Activated CD4-positive, CD25-positive, alpha-beta regulatory T cell (primary cell): ENCODE measurements around the gene MDM4.

ENCODE experiments used
- DNase-seq, 4 experiments: peaks; one replicate each; lab custom pipeline; 2025; lab: John Stamatoyannopoulos, UW

MDM4 gene

DNA sequence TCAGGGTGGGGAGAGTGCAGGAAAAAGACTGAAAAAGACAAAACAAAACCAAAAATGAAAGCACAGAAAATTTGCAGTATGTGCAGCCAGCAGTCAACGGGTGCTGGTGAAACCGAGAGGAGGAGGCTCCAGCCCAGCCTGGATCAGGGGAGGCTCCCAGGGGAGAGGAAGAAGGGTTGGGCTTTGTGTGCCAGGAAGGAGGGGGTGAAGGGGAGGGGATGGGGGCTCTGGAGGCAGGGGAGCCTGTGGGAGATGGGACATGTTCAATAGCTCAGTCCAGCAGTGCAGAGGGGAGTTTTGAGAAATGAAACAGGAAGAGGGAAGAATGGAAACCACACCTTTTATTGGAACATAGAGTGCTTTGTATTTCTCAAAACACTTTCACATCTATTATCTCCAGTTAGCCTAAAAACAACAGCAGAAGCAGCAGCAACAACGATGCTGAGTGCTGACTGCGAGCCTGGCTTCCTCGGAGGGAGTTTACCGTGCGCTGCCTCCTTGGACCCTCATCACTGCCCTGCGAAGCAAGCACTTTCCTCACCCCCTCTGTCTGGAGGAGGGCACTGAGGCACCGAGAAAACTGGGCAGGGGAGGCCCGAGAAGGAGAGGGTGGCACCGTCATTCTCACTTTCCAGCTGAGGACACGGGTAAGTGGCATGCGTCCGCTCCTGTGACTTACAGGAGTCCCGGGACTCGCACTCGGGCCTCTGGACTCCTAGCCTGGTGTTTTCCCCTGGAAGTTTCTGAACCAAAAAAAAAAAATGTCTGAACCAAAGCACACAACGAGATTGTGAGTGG lies 62.9 kb downstream of the MDM4 start:
- DNase-seq = no peak

DNA sequence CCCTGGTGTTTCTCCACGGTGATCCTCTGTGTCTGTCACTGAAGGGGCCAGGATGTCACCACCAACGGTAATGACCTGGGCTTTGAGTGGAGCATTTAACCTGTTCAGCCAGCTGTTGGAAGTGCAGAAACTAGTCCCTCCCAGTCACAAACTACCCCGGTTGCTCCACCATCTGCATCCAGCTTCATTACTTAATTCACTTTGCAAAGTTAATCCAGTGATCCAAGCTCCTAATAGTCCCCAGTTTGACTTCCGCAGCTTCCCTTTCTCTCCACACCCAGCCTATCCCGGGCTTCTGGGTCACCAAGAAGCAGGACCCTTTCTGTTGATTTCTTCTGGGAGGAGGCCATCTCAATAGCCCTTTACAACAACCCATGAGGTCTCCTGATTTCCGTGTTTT lies 63.5 kb downstream of the MDM4 start:
- no peak for DNase-seq

DNA sequence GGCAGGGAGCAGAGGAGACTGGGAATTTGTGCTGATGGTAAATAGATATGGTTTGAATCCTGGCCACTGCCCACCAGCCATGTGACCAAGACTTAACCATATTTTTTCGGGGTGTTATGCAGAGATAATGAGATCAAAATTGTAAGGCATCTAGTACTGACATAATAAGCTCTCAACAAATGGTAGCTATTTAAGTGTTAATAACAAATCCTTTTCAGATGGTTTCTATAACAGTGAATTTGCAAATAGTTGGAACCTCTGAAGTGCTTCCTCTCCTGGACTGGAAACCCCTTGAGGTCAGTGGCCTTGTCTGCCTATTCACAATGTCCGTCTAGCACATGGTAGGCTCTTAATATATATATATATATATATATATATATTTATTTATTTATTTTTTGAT lies 64.7 kb downstream of the MDM4 start:
- DNase-seq = no peak

DNA sequence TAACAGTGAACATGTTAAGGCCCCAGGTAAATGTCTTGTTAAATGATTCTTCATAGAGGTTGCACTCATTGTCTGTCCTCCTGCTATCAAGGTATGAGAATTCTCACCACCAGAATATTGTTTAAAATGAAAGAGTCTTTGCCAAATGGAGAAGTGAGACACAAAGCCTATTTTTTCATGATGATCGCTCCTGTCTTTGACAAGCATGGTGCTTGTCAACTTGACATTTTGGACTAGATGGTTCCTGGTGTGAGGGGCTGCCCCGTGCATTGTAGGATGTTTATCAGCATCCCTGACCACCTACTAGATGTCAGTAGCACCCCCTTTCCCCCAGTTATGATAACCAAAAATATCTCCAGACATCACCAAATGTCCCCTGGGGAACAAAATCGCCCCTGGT lies 65.6 kb downstream of the MDM4 start:
- DNase-seq = no peak

DNA sequence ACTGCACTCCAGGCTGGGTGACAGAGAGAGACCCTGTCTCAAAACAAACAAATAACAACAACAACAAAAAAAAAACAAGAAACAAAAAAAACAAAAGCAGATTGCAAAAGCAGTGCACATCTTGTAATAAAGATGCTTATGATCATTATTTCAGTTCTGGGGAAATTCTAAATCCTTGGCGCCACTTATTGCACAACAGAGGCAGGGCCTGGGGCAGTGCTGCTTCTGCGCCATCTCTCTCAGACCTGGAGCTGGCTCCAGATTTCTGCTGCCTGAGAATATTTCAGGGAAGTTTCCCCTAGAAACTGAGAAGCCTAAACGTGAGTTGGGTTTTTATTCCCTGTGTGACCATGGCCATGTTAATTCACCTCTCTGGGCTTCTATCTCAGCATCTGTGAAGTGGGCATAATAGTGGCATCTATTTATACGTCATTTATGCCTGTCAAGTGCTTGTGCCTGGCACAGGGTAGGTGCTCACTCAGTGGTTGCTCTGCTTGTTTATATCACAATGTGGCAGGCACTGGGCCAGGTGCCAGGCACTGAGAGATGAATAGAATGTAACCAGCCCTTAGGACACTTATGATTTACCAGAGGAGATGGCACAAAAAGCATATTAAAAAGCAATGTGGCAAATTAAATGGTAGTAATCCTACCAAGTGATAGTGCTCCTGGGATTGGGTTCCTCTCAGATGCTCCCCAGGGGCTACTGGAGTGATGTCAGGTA lies 67.9 kb downstream of the MDM4 start:
- DNase-seq = no peak

DNA sequence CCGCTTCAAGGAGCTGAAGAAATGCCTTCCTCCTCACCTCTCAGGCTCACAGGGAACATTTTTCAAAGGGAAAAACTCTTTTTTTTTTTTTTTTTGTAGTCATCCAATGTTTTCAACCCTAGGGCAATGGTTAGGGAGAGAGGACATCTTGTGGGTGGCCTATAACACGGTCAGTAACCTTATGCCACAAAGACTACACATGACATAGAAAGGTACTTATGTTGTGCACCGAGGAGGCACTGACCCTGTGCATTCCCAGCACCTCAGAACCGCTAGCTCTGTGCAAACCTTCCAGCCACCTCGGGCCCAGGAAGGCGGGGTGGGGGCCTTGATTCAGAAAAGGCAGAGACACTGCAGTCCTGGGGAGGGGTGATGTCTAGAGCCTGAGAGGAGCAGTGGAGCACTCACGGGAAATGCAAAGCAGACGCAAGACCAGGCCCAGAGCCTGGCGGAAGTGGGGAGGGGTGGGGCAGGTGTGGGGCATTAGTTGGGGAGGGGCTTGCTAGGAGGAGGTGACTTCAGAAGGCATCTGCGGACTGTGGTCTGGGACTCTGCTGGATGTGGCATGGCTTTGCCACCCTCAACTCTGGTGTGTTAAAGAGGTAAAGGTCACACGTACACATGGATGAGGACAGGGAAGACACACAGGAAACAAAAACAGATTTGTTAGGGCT lies 68.6 kb downstream of the MDM4 start:
- no peak for DNase-seq

DNA sequence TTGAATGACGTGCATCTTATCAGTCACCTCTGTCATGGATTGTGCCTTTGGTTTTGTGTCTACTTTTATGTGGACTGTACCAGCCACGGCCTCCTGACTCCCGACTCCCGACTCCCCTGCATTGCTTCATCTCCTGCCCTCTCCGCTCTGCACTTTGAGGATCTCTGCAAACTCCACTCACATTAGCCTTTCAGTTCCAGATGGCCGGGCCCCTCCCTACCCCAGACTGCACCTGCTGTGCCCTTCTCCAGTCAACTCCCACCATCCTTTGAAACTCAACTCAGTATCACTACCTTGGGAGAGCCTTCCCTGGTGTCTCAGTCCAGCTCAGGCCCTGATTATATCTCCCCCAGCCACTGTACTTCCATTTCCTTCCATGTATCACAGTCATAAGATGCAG lies 71.4 kb downstream of the MDM4 start:
- DNase-seq = no peak

DNA sequence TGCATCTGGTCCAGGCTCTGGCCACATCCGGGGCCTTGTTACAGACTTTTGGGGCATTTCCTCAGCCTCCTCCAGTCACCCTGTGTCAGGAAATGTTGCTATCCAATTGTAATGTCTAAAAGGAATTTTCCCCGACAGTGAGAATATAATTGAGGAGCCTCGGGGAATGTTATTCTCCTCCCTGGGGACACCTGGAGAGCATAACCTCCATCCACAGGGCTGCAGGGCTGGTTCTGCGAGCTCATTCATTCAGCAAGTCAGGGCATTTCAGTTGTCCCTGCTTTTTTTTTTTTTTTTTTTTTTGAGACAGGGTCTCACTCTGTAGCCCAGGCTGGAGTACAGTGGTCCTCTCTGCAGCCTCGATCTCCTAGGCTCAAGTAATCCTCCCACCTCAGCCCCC lies 72.6 kb downstream of the MDM4 start:
- DNase-seq = no peak

DNA sequence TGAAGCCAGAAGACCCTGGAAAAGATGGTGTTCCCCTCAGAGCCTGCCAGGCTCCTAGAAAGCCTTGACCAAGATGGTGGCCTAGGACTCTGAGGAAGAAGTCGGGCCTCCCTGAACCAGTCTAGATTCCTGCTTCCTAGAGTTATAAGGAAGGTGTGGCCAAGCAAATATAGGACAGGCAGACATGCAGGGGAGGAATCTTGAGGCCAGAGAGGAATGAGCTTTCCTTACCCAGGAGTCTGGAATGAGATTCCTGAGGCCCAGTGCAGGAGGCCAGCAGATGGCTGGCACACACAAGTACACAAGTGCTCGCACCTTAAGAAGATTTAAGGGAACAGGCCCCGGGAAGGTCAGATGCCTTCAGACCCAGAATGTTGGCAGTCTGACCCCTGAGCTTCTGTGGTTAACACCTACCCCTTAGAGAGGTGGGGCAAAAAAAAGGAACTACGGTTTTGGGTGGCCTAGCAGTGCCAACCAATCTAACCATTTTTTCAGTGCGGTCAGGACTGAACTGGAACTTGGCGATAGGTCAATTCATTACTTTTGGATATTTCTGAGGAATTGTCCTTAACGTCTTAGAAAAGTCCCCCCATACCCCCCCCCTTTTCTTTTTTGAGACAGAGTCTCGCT lies 73.3 kb downstream of the MDM4 start:
- no peak for DNase-seq

DNA sequence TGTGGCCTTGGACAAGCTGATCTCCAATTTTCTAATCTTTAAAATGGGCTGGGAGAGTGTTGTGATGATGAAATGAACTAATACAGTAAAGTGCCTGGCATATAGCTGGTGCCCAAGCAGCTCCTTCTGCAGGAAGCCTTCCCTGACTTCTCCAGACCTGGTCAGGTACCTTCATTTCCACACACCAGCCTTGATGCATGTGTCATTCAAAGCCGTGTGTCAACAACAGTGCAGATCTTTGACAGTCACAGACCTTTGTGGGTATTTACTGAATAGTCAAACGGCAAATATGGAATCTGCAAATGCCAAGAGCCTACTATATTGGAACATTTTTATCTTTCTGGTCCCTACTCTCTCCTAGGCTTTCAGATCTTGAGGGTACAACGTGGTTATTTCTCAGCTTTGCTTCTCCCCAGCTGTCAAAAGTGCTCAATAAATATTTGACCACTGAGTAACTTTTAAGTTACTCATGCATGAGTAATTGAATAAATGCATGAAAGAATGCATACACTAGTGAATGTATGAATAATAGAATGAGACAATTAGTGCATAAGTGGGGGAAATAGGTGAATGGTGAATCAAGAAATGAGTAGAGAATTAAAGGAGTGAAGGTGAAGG lies 75.4 kb downstream of the MDM4 start:
- no peak for DNase-seq

DNA sequence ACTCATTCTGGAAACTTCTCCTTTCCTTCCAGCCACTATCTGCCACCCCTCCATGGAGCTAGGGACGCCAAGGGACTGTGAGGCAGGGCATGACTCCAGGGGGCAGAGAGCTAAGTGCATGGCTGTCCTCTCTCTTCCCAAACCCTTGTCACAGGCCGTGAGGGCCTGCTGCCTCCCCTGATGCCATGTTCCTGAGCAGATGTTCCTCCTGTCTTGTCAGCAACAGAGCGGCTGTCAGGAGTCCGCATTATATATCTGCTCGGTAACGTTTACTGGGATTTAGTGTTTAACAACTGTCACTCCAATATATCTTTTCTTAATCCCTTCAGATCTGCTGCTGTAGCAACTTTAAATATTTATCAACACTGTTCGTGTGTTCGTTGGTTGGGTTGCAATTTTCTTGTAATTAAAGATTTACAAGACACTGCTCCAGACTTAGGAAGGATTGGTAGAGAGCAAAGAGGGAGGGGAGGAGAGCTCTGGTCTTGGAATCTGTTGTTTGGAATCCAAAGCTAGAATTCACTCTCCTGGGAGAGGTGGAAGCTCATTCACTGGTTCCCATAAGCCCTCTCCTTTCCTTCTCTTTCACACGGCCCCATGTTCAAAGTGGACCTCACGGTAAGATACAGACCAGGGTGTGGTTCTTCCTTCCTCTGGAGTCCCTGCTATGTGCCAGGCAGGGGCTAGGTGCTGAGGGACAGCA lies 76.2 kb downstream of the MDM4 start:
- DNase-seq = no peak

DNA sequence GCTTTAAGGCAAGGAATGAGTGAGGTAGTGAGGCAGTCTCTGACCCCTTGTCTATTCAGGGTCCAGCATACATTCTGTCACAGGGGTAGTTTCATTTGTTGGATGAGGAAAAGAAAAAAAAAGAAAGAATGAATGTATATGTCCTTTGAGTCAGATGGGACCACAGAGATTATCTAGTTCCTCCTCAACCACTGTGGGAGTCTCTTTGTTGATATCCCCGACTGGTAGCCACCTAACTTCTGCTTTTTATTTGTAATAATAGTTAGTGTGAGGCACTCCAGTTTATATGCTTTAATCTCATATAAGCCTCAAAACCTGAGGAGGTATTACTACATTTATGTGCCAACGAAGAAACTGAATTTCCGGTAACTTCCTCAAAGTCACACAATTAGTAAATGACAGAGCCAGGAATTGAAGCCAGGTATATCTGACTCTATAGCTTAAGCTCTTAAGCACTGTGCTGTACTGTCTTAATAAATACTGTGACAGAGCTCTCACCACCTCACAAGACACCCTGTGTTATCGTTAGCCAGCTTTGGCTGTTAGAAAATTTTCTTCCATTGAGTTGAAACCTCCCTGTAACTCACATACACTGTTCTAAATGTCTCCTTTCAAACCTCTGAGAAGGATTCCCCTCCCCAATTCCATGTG lies 82.2 kb downstream of the MDM4 start:
- DNase-seq = no peak

DNA sequence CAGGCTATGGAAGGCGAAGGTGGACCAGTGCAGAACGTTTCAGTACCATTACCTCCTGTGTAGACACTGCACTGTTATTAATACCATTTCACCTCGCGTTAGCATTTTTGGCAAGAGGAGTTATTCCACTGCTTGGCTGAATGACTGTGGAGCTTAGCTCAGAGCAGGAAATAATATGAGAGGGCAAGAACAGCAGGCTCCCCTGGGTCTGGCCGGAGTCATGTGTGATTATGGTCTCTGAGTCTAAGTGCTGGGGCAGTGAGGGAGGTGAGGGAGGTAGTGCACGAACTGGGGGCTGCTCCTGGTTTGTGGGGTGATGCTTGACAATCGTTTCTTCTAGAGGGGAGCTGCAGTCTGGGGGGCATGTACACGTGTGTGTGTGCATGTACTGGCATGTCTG lies 82.9 kb downstream of the MDM4 start:
- no peak for DNase-seq

DNA sequence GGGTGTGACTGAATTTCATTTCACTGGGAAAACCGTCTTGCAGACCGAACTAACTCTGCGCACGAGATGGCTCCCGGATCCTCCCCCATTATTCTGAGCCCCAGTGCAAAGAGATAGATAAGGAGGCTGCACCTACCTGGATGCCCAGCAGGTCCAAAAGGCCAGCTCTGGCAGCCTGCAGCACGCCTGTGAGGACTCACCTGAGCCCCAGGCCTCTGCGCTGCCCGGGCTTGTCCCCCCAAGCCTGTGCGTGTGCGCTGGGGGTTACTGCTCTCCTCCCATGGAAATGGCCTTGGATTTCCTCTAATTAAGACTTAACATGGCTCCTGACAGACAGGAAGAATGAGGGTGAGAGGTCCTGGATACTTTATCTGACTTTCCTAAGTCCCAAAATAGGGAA lies 83.4 kb downstream of the MDM4 start:
- DNase-seq = no peak

DNA sequence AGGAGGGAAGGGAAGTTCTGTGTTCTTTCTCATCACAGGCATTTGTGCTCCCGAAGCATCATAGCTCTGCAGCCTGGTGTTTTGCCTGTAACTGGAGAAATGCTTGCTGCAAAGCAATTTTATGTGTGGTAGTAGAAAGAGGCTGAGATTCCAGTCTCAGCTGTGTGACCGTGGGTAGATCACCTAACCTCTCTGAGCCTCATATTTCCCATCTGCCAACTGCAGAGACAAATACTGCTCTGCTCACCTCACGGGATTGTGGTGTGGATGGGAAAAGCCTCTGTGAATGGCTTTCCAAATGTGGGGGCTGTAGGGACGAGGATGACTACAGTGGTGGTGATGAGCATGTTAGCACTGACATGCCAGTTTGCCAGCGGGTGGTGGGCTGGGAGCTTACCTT lies 84.0 kb downstream of the MDM4 start:
- DNase-seq = no peak

DNA sequence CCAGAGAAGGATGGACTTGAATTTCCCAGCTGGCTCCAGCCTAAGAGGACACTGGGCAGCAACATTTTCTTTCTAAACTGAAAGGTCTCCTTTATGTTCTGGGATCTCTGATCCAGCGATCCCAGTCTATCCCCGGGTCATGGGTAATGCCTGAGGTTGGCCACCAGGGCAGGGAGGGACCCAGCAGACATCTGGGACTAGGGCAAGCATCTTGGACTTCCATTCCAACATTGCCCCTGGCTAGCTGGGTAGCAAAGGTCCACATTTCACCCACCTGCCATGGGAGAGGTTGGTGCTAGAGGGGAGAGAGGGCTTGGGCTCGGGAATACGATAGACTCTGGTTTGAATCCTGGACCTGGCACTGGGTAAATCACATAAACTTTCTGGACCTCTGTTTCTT lies 84.8 kb downstream of the MDM4 start:
- DNase-seq = no peak

DNA sequence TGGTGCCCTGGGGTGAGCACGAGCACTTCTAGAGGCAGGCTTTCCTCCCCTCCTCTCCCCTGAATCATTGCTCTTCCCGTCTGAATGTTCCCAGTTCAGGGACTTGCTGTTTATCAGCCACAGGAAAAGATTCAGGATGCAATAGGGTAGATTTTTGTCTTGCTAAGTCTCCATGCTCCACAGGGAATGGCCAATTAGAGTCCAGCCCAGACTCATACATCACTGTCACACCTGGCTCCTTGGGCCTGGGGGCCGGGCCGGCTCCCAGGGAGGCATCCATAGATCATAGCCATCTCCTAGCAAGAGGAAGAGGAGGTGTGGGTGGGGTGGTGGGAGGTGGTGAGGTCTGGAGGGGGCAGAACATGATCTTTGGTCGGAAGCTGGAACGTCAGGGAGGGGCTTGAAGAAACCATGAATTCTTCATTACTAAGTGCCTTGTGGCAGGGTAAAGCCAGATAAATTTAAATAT lies 85.9 kb downstream of the MDM4 start:
- DNase-seq = no peak

DNA sequence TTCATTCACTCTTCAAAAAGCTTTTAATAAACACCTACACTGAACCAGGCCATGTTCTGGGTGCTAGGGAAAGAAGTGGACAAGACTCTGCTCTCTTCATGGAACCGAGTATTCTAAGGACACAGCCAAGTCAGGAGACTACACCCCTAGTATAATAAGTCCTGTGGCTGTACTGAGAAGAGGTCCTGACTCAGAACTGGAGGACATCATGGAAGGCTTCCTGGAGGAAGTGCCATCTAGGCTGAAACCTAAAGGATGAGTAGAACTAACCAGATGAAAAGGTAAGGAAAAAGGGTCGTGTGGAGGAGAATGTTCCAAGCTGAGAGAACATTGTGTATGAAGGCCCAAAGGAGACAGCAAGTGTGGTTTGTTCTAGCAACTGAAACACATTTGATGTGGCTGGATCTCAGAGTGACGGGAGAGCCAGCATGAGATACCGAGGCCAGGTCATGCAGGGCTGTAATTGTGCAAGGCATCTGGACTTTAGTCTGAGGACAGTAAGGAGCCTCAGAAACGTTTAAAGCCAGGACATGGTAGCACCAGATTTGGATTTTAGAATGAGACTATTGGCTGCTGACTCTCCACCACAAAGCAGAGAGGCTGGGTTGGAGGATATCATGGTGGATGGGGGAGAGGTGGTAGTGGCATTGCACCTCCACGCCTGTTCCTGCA lies 86.8 kb downstream of the MDM4 start:
- DNase-seq = no peak

DNA sequence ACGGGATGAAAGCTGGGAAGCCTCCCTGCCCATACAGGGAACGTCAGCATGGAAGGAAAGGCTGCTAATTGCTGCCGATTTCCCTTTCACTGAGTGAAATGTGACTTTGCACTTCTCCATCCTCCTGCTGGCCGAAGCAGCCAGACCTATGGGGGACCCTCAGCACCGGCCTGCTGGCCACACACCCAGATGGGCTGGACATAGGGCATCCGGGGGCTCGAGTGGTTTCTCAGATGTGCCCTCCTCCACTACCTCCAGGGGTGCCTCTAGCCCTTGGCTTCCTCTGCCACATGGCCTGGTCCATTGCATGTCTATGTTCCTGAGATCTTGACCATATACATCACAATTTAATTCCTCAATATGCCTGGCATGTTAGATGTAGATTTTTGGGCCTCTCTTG lies 89.6 kb downstream of the MDM4 start:
- DNase-seq = no peak
